A673 (cell line): Measurements from ENCODE around the gene PAPSS1.

Experiments
- CTCF ChIP-seq: fragments of 300-800, 200-600 bp; sonication (generic); conservative IDR thresholded peaks from 2 replicates; pipeline ENCODE4 v1.5.1; 2017; ENCODE audit warnings: low read depth, mild to moderate bottlenecking, antibody characterized with exemption, low read length, moderate library complexity, mixed read lengths
- EZH2 ChIP-seq: fragments of 200-600 bp; sonication (generic); IDR thresholded peaks from 2 replicates; pipeline ENCODE4 v1.6.1; 2017; ENCODE audit warnings: borderline replicate concordance, low read depth, mild to moderate bottlenecking, mixed read lengths, antibody characterized with exemption, low read length; ENCODE audit not compliant: poor library complexity, severe bottlenecking

GRCh38 chr4:107714256-107714655 is 5.8 kb downstream of the PAPSS1 start:
- TF ChIP-seq EZH2 (no peak), CTCF (no peak)
